ENCODE measurements around the gene SEL1L.
"Not testable (repeated sequence)": the region's sequence is repeated elsewhere in the genome, so short reads cannot be mapped to it uniquely, and the experiment has no call there.

SEL1L gene

DNA sequence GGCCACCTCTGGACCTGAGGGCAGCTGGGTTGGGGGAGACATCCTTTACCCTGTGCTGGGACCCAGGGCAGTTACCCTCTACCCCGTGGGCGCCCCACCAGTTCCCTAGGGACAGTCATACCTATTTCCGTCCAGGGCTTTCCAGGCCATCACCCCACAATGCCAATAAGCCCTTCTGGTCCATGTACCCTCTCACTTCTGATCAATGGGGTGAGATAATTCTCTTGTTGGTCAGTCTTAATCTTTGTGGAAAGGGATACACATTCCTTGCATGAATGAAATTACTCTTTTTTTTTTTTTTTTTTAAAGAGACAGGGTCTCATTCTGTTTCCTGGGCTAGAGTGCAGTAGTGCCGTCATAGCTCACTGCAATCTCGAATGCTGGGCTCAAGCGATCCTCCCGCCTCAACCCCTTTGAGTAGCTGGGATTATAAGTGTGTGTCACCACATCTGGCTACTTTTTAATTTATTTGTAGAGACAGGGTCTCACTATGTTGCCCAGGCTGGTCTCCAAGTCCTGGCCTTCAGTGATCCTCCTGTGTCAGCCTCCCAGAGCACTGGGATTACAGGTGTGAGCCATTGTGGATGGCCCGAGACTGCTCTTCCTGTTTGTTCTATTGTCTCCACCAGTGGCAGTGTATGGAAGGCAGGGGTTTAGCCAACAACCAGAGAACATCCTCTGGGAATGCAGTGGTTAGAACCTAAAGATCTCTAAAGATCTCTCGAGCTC is 87.2 kb downstream of the SEL1L start:
- no peak for DNase-seq

DNA sequence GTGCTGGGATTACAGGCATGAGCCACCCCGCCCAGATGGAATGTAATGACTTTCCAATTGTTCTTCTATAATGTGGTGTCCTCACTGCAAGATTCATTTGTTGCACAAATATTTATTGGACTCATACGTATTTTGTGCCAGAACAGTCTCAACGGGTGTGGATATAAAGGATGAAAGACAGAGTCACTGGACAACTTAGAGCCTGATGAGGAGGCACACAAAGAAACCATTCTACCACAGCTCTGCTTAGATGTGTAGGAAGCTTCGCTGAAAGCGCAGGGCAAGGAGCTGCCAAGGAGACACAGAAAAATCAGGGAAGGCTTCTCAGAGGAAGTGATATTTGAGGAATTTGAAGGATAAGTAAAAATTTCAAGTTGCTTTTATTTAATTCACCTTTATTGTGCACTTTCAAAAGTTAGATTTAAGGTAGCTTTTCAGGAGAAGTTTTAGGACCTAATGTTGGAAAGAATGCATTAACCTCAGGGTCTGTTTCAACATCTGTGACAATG is 92.0 kb downstream of the SEL1L start:
- no peak for DNase-seq

DNA sequence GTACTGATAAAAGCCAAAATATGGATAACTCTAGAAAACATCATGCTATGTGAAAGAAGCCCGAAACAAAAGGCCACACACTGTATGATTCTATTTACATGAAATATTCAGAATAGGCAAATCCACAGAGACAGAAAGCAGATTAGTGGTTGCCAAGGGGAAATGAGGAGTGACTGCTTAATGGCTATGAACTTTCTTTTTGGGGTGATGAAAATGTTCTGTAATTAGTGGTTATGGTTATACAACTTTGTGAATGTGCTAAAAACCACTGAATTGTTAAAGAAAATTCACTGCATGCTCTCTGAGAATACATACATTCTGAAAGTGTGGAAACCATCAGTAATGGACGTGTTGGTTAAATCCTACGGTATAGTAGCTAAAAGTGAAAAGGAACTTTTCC is 93.6 kb downstream of the SEL1L start:
- DNase-seq: no peak

DNA sequence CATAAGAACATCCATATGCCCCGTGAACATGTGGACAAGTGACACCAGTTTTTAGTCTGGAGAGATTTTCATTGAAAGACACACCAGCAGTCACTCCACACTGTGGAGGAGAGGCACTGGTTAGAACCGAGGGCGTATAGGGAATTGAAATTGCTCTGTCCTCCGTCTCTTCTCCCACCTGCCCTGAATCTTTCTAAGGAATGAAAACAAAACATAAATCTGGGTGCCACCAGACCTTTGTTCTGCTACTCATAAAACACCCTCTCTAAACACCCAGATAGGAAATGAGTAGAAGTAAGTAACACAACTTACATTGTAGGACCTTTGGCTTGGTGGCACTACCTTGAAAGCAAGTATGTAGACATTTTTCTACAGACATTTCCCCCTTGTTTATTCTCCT is 96.4 kb downstream of the SEL1L start:
- no peak for DNase-seq

DNA sequence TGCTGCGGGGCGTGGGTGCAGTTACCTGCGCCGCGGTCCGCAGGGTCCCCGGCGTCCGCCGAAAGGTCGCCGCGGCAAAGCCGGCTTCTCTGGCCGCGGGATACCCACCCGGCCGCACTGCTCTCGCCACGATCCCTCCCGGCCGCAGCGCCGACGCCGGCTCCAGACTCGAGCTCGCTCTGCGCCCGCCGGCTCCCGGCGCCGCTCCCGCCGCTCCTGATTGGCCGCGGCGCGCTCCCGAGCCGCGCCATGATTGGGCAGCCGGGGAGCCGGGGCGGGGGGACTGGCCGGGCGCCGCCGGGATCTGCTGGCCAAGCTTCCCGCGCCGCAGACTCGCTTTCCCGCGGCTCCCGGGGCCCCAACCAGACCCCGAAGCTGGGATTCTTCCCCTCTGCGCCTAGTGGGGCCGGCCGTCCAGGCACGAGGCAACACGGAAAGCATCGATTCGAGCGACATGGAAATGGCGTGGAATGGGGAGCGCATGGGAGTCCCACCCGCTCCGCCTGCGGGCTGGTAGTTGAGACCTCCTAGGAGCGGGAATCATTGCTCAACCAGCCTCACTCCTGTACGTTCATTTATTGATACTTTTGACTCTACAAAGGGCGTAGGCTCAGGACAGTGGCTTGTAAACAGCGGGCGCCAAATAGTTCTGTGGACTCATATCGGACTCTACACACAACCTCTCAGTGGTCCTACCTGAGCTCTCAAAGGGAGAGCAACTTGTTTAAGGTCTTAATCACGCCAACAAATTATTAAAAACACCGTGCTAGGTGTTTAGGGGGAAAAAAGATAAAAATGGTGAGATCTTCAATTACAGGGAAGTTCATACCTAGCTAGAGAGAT is 97.1 kb downstream of the SEL1L start:
- DNase-seq: peak; percentile 63

DNA sequence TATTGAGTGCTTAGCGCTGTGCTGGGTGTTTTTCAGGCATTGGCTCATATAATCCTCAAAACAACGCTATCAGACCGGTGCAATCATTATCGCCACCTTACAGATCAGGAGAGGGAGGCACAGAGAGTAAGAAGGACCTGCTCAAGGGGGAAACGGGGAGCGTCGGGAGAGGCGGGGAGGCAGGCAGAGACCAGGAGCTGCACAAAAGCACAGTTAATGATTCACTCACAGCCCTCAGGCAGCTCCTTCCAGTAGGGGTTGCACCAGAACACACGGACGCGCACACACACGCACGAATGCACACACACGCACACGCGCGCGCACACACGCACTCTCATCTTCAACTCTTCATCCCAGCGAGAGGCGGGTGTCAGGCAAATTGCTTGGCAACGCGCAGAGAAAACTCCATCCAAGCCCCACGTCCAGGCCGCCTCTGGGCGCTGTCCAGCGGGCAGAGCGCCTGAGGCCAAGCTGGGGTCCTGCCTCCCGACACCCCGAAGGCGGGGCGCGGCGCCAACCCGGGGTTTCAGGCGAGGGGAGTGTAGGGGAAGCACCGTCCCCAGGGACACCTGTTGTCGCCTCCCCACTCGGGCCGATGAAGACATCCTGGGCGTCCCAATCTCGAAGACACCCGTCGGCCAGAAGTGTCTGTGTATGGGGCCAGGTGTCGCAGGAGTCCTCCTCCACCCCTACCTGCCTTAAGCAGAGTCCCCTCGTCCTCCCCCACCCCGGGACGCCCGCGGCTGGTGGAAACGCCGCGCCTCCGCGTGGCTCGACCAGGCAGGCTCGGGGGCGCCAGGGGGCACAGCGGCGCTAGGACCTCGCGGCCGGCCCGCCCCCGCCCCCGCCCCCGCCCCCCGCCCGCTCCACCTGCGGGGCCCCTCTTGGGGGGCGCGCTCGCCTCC is 98.0 kb downstream of the SEL1L start:
- DNase-seq: peak; percentile 7

DNA sequence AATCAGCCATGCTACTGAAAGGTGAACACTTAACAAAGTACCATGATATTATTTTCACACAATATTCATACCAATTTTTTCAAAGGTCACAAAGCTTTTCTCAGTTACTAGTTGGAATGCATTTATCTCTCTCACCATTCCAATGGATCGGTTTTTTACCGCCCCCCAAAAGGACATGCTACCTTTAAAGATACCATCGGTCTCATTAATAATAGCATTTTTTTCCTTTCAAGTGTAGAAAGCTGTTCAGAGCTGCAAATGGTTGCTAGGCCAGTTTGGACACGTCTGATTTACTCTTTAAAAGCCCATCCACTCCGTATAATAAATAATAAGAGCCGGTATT is 98.6 kb downstream of the SEL1L start:
- DNase-seq: no peak

DNA sequence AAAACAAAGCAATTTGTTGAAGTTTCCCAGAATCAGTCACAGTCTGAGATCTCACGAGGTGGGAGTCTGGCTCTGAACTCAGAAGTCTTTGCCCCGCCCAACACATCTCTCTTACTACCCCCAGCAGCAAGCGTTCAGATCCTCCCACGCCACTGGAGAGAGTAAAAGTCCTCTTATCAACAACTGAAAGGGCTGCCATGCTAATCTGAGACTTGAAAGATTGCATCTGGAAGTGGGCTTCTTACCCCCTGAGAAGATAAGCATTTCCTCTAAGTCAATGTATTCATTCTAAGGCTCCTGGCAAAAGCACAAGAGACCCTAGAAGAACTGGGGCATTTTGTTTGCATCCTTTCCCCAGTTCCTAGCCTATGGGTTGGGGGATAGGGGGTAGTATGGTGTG is 99.4 kb downstream of the SEL1L start:
- DNase-seq: no peak

DNA sequence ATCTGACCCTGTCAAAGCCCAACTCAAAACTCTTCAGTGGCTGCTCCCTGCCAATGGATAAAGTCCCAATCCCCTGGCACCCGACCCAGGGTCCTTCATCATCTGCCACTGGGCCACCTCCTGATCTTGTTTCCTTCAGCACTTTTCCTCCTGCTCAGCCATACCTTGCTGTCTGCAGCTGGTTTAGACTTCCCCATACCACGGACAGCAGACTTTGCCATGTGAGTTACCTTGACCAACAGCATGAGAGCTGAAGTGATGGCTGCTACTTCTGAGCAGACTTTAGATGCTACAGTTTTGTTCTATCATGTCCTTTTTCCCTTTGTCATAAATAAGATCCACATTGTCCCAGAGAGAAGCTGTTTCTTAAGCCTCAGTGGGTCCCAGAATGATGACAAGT is 100.3 kb downstream of the SEL1L start:
- no peak for DNase-seq

DNA sequence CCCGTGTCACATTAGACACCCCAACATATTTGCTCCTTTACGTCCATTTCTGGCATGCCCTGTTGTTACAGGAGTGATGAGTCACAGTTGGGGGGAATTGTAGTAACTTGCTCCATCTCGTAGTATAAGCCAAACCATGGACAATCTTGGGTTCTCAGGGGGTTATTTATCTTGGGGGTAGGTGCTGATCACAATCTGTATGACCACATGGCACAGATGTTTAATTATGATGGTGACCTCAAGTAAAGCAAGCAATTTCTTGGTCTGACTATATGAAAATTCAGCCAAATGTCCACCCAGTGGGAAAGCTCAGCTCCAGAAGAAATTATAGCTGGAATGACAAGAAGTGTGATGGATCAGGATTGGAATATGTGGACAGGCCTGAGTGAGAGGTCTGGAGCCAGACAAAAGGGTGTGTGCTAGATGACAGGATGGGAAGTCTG is 101.4 kb downstream of the SEL1L start:
- no peak for DNase-seq

DNA sequence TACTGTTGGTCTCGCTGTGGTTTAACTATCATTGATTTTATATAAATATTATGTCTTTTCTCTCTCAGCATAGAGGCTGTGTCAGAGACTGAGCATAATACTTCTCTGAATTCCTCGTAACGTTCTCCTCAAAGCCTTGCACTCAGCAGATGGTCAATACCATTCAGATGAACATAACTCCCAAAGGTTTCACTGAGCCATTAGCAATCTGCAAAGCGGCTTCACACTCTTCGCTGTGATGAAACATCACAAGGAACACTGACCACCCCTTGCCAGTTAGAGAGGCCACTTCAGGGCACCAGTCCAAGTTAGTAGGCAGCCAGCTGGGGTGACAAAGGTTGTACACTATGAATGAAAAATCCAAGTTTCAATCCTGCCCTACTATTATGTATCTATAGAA is 103.4 kb downstream of the SEL1L start:
- DNase-seq: no peak

DNA sequence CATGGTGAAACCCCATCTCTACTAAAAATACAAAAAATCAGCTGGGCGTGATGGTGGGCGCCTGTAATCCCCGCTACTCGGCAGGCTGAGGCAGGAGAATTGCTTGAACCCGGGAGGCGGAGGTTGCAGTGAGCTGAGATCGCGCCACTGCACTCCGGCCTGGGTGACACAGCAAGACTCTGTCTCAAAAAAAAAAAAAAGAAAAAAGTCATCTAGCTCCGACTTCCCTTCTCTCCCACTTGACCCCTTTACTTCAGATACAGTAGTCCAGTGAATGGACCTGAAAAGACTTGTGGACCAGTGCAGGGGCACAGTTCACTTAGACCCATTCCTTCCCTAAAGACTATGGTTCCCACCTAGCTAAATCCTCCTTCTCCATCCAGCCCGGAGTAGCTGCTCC is 103.9 kb downstream of the SEL1L start:
- DNase-seq: not testable (repeated sequence)

DNA sequence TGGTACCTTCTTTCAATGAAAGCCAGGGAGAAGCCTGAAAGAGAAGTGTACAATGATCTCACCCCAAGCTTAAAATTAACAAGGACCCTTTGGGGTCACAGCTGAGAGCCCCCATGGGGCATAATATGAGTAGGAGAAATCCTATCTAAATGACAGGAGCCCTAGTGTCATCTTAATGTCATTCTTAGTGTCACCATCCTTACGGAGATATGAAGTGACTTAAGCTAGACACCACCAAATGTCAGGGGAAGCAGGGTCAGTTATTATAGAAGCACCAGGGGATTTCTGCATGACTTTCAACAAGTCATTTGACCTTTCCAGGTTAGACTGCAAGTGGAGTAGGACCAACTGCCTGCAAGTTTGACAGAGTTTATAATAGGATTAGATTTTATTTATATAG is 104.6 kb downstream of the SEL1L start:
- DNase-seq: no peak

DNA sequence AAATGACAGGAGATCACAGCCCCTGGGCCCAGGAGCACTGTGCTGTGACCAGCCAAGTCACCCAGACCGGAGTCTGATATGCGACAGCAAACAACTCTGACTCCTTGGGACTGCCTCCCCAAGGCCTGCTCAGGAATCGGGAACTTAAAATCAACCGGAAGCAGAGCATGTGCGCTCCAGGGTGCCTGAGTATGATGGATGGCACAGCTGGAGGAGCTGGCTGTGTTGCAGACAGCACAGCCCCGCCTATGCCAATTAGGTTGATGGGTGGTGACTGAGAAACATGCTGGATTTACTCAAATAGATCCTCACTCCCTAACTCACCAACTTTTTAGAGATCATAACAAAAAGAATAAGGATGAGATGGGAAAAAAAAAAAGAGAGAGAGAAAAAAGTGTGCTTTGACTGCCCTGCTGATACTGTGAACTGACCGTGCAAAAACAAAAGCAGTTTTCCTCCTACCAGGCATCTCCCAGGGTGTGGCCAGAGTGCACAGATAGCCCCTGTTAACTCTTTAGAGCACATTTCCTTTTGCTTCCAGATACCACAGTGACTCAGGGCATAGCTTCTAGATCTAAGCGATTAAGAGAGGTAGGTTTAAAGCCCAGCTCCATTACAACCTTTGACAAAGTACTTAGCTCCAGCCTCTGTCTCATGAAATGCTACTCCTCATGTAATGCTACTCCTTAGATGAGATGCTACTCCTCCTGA is 106.2 kb downstream of the SEL1L start:
- no peak for DNase-seq

DNA sequence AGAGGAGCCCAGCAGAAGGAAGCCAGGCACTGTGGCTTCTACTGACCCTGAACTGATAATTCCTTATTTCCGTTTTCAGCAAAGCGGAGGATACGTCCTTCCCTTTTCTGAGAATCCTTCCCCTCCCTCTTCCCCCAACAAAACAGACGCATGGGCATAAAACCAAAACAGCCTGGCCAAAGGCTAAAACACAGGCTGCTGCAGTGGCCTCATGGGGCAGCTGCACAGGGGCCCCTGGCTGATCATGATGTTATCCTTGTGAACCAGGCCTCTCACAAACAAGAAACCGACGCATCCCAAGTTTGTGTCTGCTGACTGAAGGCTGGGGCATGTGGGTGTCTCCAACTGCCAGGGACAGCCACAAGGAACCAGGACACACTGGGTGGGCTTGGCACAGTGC is 110.1 kb downstream of the SEL1L start:
- no peak for DNase-seq
